GM19099 (cell line): ENCODE results near the gene HLA-DPB1.

ENCODE experiments used
- POLR2A ChIP-seq: IDR thresholded peaks from 3 replicates; pipeline ENCODE4 v1.6.1; 2011; ENCODE audit warnings: low read depth; ENCODE audit not compliant: insufficient read length; ENCODE audit errors: extremely low read depth

Gene HLA-DPB1

DNA sequence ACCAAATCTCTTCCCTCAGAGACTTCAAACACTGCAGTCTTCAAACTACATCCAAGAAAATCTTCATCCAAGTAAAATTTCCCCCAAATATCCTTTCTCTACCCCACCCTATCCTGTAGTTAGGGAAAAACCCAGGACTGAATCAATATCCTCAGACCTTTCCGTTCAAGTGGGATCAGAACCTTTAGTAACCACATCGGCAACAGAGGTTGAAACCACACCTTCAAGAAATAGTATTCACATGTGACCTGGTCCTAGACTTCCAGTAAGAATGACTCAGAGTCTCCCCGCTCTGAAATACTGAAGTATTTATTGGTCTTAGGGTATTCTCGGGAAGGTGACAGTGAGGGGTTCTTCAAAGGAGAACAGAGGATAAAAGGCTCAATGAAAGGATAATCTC lies 11.1 kb upstream of the HLA-DPB1 start:
- no peak for TF ChIP-seq POLR2A

GRCh38 chr6:33065312-33065711 lies 10.5 kb upstream of the HLA-DPB1 start:
- TF ChIP-seq POLR2A, result no peak

DNA sequence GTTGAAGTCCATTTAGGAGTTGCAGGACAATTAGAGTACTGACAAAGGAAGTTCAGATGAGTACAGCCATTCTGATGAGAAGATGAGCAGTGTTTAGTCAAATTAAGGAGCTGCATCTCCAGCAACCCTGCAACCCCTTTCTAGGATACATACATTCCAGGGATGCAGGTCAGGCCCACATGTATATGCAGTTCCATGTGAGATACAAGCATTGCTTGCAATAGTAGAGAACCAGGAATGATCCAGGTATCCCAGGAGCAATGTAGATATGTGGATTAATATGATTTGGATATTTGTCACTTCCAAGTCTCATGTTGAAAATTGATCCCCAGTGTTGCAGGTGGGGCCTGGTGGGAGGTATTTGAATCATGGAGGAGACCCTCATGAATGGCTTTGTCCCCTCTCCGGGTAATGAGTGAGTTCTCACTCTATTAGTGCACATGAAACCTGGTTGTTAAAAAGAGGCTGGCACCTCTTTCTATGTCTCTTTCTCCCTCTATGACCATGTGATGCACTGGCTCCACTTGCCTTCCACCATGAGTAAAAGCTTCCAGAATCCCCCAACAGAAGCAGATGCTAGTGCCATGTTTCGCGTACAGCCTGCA lies 8.8 kb upstream of the HLA-DPB1 start:
- TF ChIP-seq POLR2A, result no peak

DNA sequence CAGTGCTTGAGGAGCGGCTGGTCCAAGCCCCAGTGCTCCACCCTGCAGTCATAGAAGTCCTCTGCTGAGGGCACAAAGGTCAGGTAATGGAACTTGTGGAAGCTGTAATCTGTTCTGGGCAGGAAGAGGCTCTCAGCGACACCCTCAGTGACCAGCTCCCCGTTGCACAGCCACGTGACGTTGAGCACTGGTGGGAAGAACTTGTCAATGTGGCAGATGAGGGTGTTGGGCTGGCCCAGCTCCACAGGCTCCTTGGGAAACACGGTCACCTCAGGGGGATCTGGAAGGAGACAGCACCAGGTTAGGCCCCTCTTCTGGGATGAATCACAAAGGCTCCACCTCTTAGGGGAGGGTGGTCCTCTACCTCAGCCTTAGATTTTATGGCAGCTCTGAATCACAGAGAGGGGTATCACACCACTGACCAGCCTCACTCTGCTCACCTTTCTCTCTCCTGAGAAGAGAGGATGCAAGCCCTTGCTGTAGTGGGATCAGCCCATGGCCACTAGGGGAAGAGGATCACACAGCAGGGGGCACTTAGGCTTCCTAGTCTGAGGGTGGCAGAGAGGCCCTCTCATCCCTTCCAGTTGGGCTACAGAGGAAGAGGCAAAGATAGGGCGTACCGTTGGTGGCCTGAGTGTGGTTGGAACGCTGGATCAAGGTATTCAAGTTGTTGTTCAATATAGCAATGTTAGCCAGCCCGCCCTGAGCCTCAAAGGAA lies 6.6 kb upstream of the HLA-DPB1 start:
- no peak for TF ChIP-seq POLR2A

- TF ChIP-seq POLR2A, result no peak
Measured at GRCh38 chr6:33070909-33071308, 4.9 kb upstream of the HLA-DPB1 start.

DNA sequence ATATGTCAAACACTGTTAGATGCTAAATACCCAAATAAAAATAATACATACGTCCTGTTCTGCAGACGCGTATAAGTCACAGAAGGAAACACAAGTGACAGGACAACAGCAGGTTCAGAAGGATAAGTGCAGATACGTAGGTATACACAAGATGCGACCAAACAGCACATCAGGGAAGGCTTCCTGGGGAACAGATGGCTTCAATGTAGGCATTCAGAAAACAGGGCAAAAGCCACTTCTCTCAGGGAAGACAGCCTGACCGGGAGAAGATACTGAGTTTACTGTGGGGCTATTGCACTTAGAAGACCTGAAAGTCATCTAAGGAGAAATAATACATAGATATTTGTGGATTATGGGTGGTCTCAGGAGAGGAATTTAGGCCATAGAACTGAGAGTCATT lies 4.2 kb upstream of the HLA-DPB1 start:
- no peak for TF ChIP-seq POLR2A

DNA sequence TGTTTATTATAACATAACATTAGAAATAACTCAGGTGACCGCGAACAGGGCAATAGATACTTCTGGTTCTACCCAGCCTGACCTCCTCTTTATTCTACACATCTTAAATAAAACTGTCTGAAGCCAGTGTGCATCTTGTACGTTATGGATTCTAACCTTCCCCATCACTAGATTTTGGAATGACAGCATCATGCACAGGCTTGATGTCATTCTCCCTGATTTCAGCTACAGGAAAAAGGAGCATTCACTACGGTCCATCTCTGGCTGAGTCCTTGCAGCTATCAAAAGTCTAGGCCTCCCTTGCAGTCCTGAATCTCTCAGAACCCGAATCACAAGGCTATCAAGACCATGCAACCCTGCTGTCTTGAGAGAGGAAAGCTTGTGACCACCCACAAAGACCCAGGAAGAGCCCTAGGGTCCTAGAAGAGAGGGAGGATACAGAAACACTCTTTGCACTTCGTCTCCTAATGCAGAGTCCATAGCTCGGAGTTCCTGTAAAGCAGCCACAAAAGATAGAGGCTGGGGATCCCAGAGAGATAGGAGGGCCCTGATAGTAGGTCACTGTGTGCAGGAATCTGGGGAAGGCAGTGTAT lies 3.2 kb upstream of the HLA-DPB1 start:
- peak; percentile 25 for TF ChIP-seq POLR2A

GRCh38 chr6:33073431-33073871 lies 2.3 kb upstream of the HLA-DPB1 start, which contains the start of gene HLA-DPA1:
TSS of gene HLA-DPA1 (minus strand) at chr6:33073649.
- peak; percentile 99 for TF ChIP-seq POLR2A

GRCh38 chr6:33075208-33075567 lies 602 bp upstream of the HLA-DPB1 start:
- no peak for TF ChIP-seq POLR2A

- no peak for TF ChIP-seq POLR2A
Measured at GRCh38 chr6:33076406-33076934, 680 bp downstream of the HLA-DPB1 start.

- no peak for TF ChIP-seq POLR2A
Measured at GRCh38 chr6:33077908-33078307, 2.1 kb downstream of the HLA-DPB1 start.

DNA sequence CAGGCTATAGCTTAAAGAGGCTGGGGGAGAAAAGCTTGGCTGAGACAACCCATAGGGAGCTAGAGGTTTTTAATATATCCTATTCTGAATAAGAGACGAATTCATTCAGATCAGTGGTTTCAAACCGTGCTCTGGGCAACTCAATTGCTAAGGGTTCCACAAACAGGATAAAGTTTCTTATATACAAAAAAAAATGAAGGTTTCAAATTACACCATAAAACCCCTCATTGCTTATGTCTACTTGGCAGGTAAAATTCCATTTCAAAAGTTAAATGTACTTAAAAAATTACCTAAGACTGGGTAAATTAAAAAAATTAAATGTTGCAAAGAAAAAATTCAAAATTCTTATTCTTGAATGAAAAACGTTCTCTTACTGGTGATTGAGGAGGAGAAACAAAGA lies 2.7 kb downstream of the HLA-DPB1 start:
- no peak for TF ChIP-seq POLR2A

- no peak for TF ChIP-seq POLR2A
Measured at GRCh38 chr6:33078919-33079521, 3.2 kb downstream of the HLA-DPB1 start.

DNA sequence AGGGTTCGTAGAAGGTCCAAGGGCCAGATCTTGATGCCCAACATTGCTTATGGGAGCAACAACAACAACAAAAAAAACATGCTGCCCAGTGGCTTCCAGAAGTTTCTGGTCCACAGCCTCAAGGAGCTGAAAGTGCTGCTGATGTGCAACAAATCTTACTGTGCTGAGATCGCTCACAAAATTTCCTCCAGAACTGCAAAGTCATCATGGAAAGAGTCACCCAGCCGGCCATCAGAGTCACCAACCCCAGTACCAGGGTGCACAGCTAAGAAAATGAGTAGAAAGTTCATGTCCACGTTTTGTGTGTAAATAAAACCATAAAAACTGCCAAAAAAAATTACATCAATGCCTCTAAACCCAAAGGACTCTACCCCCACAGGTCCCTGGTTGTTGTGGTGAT lies 3.8 kb downstream of the HLA-DPB1 start:
- TF ChIP-seq POLR2A, result no peak
